ENCODE data around the gene NR1I2. TPM values are rescaled to one million over a fixed set of nuclear protein-coding genes. Genes with fewer than 3 reads are reported as not detected.

The NR1I2 gene
- total and polyA plus RNA-seq, 9 of the 15 experiments (the other 6 are each of a cell fraction or from before 2014, with no cell fraction given): not detected

DNA sequence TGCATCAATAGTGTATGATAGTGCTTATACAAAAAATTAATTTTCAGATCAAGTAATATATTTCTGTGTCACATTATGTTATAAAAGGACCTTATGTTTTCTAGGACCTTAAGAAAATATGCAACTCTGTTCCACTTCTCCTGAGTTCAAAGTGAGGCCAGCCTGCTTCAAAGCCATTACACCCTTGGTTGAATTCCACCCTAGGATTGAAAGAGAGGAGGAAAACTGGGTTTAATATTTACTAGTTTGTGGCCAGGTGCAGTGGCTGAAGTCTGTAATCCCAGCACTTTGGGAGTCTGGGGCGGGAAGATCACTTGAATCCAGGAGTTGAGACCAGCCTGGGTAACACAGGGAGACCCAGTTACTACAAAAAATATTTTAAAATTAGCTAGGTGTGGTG, 32.9 kb upstream of the NR1I2 start:
- peaks cover 4 to 9% of the 10 kb centered on the region in 2 experiments; a peak in 4 of 5 replicates for H3K27me3 ChIP-seq (ENCODE audit: control insufficient read depth in 2 of 2, insufficient read depth in 2 of 2, low read length in 2 of 2)

GRCh38 chr3:119751423-119751822, 30.5 kb upstream of the NR1I2 start:
- H3K9me3 ChIP-seq (replicated peaks; ENCODE audit: control insufficient read depth, insufficient read depth, low read depth, low read length): no peaks in the 10 kb centered on the region
- H3K4me2 ChIP-seq (ENCODE audit: insufficient read depth, low read length): no peak overlapping the region
- H4K20me1 ChIP-seq (replicated peaks; ENCODE audit: control insufficient read depth, insufficient read depth, low read length): no peaks in the 10 kb centered on the region
- 0% methylated on average over 3 of the region's 3 CpGs for WGBS (ENCODE audit: insufficient coverage, low coverage, missing lambda C conversion rate)
- in situ Hi-C loops (cut with MboI): no loop called here
- ATAC-seq: no peak
- no peak for FAIRE-seq
- intact Hi-C loops (cut with micrococcal nuclease): loop anchor here (10.0 kb wide), 1 partner anchor 63 kb away; no protein-coding TSS in a partner anchor
- CTCF ChIA-PET (ENCODE audit: low intra/inter-chr PET ratio): no interaction called here
- H3K27ac ChIP-seq (ENCODE audit: extremely low read depth, low read depth, low read length): no peak overlapping the region
- H3K27me3 ChIP-seq (ENCODE audit: control insufficient read depth in 2 of 2, insufficient read depth in 2 of 2, low read length in 2 of 2): peaks cover 0 to 5% of the 10 kb centered on the region in 2 experiments; a peak in 2 of 5 replicates
- no peak overlapping the region for H3K9ac ChIP-seq (ENCODE audit: insufficient read depth in 1 of 2, low read depth in 2 of 2, low read length in 2 of 2)
- no peak for DNase-seq (ENCODE audit: extremely low read depth in 1 of 4, low spot score in 3 of 4)
- POLR2A ChIA-PET: no interaction called here
- no peak overlapping the region for H2AFZ ChIP-seq (ENCODE audit: low read depth, low read length)
- H3K4me3 ChIP-seq: no peak overlapping the region
- no peaks in the 10 kb centered on the region for H3K36me3 ChIP-seq (ENCODE audit: control insufficient read depth, insufficient read depth, low read length)
- H3K4me1 ChIP-seq (replicated peaks in 1 of 2; ENCODE audit: control insufficient read depth in 2 of 2, insufficient read depth in 2 of 2, low read length in 2 of 2): no peaks in the 10 kb centered on the region
- H3K9me1 ChIP-seq (ENCODE audit: control insufficient read depth, insufficient read depth, low read length): no peaks in the 10 kb centered on the region
- no peaks in the 10 kb centered on the region for H3K79me2 ChIP-seq (ENCODE audit: control insufficient read depth, insufficient read depth, low read length)
- BruUV-seq (replicated peaks): no TSS peak
- TF ChIP-seq LCOR (CRISPR knock-in tag; IDR thresholded peaks at IDR 0.05): no peak
- no peak for TF ChIP-seq ZNF239 (CRISPR knock-in tag; IDR thresholded peaks at IDR 0.05)
- TF ChIP-seq FOXK2 (conservative IDR thresholded peaks at IDR 0.05 in 1 of 2, IDR thresholded peaks at IDR 0.05 in 1 of 2; ENCODE audit: low read depth in 2 of 2): no peak
- no peak for TF ChIP-seq ZKSCAN8 (CRISPR knock-in tag; IDR thresholded peaks at IDR 0.05)
- no peak for TF ChIP-seq USF2 (CRISPR knock-in tag; IDR thresholded peaks at IDR 0.05)
- TF ChIP-seq ZKSCAN3 (CRISPR knock-in tag; IDR thresholded peaks at IDR 0.05): no peak
- TF ChIP-seq MYBL2 (IDR thresholded peaks at IDR 0.05; ENCODE audit: low read depth): no peak
- TF ChIP-seq MYBL2 (CRISPR knock-in tag; IDR thresholded peaks at IDR 0.05; ENCODE audit: borderline replicate concordance): no peak
- TF ChIP-seq FOXO4 (CRISPR knock-in tag; IDR thresholded peaks at IDR 0.05): no peak
- TF ChIP-seq EWSR1 (IDR thresholded peaks at IDR 0.05; ENCODE audit: borderline replicate concordance, low read depth, partially characterized antibody): no peak
- TF ChIP-seq HDAC2 (IDR thresholded peaks at IDR 0.05): no peak
- TF ChIP-seq TBL1XR1 (IDR thresholded peaks at IDR 0.05; ENCODE audit: low read length in 2 of 2): no peak
- TF ChIP-seq NCOA6 (IDR thresholded peaks at IDR 0.05): no peak

More for the DNA sequence above, 32.9 kb upstream of the NR1I2 start:
- no peak overlapping the region for H3K27ac ChIP-seq (ENCODE audit: extremely low read depth, low read depth, low read length)
- in situ Hi-C loops (cut with MboI) (no loop called here), intact Hi-C loops (cut with micrococcal nuclease) (no loop called here)
- DNase-seq (ENCODE audit: extremely low read depth in 1 of 4, low spot score in 3 of 4) (no peak), ATAC-seq (no peak), FAIRE-seq (no peak)
- H3K9me1 ChIP-seq (ENCODE audit: control insufficient read depth, insufficient read depth, low read length): no peaks in the 10 kb centered on the region
- no peak overlapping the region for H3K9ac ChIP-seq (ENCODE audit: insufficient read depth in 1 of 2, low read depth in 2 of 2, low read length in 2 of 2)
- POLR2A ChIA-PET: no interaction called here
- H3K9me3 ChIP-seq (replicated peaks; ENCODE audit: control insufficient read depth, insufficient read depth, low read depth, low read length): no peaks in the 10 kb centered on the region
- BruUV-seq (replicated peaks): no TSS peak
- CTCF ChIA-PET (ENCODE audit: low intra/inter-chr PET ratio): no interaction called here
- H3K4me2 ChIP-seq (ENCODE audit: insufficient read depth, low read length): no peak overlapping the region
- no peaks in the 10 kb centered on the region for H4K20me1 ChIP-seq (replicated peaks; ENCODE audit: control insufficient read depth, insufficient read depth, low read length)
- no peak overlapping the region for H3K4me3 ChIP-seq
- H2AFZ ChIP-seq (ENCODE audit: low read depth, low read length): no peak overlapping the region
- 0% methylated on average over 1 of the region's 1 CpG for WGBS (ENCODE audit: insufficient coverage, low coverage, missing lambda C conversion rate)
- H3K79me2 ChIP-seq (ENCODE audit: control insufficient read depth, insufficient read depth, low read length): no peaks in the 10 kb centered on the region
- no peak for TF ChIP-seq NFE2L1 (tag; IDR thresholded peaks at IDR 0.05; ENCODE audit: borderline replicate concordance, low read depth)
- TF ChIP-seq SAFB (IDR thresholded peaks at IDR 0.05; ENCODE audit: borderline replicate concordance, low read depth, low read length): no peak
- no peak for TF ChIP-seq MTA1 (IDR thresholded peaks at IDR 0.05; ENCODE audit: borderline replicate concordance)
- H3K36me3 ChIP-seq (ENCODE audit: control insufficient read depth, insufficient read depth, low read length): no peaks in the 10 kb centered on the region
- no peaks in the 10 kb centered on the region for H3K4me1 ChIP-seq (replicated peaks in 1 of 2; ENCODE audit: control insufficient read depth in 2 of 2, insufficient read depth in 2 of 2, low read length in 2 of 2)

All from K562 (cell line).